ENCODE results near the gene ARHGEF7.

DNA sequence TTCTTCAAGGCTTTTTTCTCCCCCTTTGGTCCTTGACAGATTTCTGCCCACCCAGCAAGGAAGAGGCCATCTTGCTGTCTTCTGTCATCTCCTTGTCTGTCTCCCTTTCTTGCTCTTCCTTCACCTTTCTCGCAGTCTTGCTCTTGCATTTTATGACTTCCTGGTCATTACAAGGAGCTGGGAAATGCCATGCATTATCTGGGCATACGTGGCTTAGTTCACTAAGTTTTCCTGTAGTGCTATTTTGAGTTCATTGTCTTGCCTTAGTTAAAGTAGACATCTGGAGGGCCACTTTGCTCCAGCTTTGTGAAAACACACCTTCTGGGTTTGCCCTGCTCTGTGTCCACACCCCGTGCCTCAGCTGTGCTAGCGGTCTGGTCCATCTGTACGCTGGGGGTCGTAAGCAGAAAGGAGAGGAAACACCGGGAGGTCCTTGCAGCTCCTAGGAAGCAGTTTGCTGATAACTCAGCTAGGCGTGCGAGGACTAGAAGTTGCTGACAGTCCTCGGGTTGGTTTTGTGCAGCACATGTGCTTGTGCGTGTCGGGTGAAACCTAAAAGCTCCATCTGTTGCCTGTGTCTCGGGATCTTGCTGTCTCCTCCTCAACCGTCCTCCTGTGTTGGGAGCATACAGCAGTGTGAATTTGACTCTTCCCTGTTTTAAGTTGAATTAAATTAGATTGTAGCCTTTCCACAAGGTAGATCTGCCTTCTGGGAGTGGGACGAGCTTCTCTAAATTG lies 59.4 kb downstream of the ARHGEF7 start:
- TF ChIP-seq CTCF (IDR thresholded peaks at IDR 0.05) (no peak), POLR2A (IDR thresholded peaks at IDR 0.05) (no peak)
